CD14-positive monocyte (primary cell): Measurements from ENCODE around the gene ITGB2. TPM values are rescaled to one million over a fixed set of nuclear protein-coding genes. Genes with fewer than 3 reads are reported as not detected.

Experiments used
- DNase-seq, 3 donors: peaks; one replicate each; pipeline ENCODE4 v3.0.0-alpha.2; 2011 to 2022
- H2AFZ ChIP-seq: 2 replicates; pipeline ENCODE4 v1.6.0; 2012; ENCODE audit warnings: mild to moderate bottlenecking, low read depth, low read length, inconsistent platforms; ENCODE audit not compliant: insufficient read depth, poor library complexity, severe bottlenecking
- H3K27ac ChIP-seq, 2 donors: 1 replicate in 1 of 2; 2 replicates in 1 of 2; pipeline ENCODE4 v1.5.1; 2012 to 2013; ENCODE audit warnings: low read length in 2 of 2, control low read depth in 1 of 2, inconsistent platforms in 1 of 2, low read depth in 1 of 2, mild to moderate bottlenecking in 1 of 2
- H3K27me3 ChIP-seq, 2 donors: one replicate each; pipeline versions ENCODE4 v1.6.0 to v1.6.1; 2011 to 2013; ENCODE audit warnings: low read length in 2 of 2; ENCODE audit not compliant: control insufficient read depth in 2 of 2, insufficient read depth in 2 of 2
- H3K36me3 ChIP-seq, 2 donors: replicated peaks in 1 of 2; 1 replicate in 1 of 2; 2 replicates in 1 of 2; pipeline versions ENCODE4 v1.5.1 to v1.6.1; 2012 to 2013; ENCODE audit warnings: low read length in 2 of 2, control low read depth in 1 of 2, inconsistent platforms in 1 of 2, mild to moderate bottlenecking in 1 of 2; ENCODE audit not compliant: insufficient read depth in 2 of 2, control insufficient read depth in 1 of 2
- H3K4me1 ChIP-seq, 2 donors: 1 replicate in 1 of 2; 2 replicates in 1 of 2; pipeline versions ENCODE4 v1.5.1 to v1.6.1; 2012 to 2013; ENCODE audit warnings: low read length in 2 of 2, control low read depth in 1 of 2, inconsistent platforms in 1 of 2, mild to moderate bottlenecking in 1 of 2, moderate library complexity in 1 of 2; ENCODE audit not compliant: insufficient read depth in 2 of 2, control insufficient read depth in 1 of 2
- H3K4me2 ChIP-seq: replicated peaks from 2 replicates; pipeline ENCODE3; 2012; ENCODE audit warnings: low read length, moderate library complexity, mild to moderate bottlenecking; ENCODE audit not compliant: poor library complexity, severe bottlenecking; ENCODE audit errors: extremely low read depth
- H3K4me3 ChIP-seq, 3 experiments: fragments of 200-600 bp in 1 of 3; sonication (generic) in 1 of 3; replicated peaks in 1 of 3; 1 replicate in 2 of 3; 2 replicates in 1 of 3; pipeline ENCODE4 v1.5.1; 2011 to 2013; ENCODE audit warnings: low read length in 3 of 3, mild to moderate bottlenecking in 3 of 3, control low read depth in 2 of 3, low read depth in 2 of 3, inconsistent platforms in 1 of 3, moderate library complexity in 1 of 3
- H3K79me2 ChIP-seq: 2 replicates; pipeline ENCODE4 v1.6.0; 2012; ENCODE audit warnings: mild to moderate bottlenecking, control low read depth, inconsistent platforms, low read length, moderate library complexity; ENCODE audit not compliant: insufficient read depth
- H3K9ac ChIP-seq: 2 replicates; pipeline ENCODE4 v1.6.0; 2017; ENCODE audit warnings: low read length, mild to moderate bottlenecking; ENCODE audit not compliant: insufficient read depth, poor library complexity, severe bottlenecking
- H3K9me3 ChIP-seq, 2 donors: replicated peaks in 1 of 2; 1 replicate in 1 of 2; 2 replicates in 1 of 2; pipeline versions ENCODE4 v1.5.1 to v1.6.1; 2012 to 2013; ENCODE audit warnings: low read length in 2 of 2, control low read depth in 1 of 2; ENCODE audit not compliant: control insufficient read depth in 1 of 2, insufficient read depth in 1 of 2
- H4K20me1 ChIP-seq: 2 replicates; pipeline ENCODE4 v1.6.0; 2012; ENCODE audit warnings: mild to moderate bottlenecking, low read length, control low read depth, moderate library complexity; ENCODE audit not compliant: insufficient read depth
- H3K27ac Mint-ChIP-seq, 7 donors: one replicate each; pipeline ENCODE4 v1.8.0; 2020; ENCODE audit warnings: mild to moderate bottlenecking in 7 of 7, mixed read lengths in 7 of 7, moderate library complexity in 6 of 7, inconsistent platforms in 2 of 7
- H3K27me3 Mint-ChIP-seq, 3 donors: one replicate each; pipeline ENCODE4 v1.8.0; 2021 to 2022; ENCODE audit warnings: low read depth in 3 of 3, mild to moderate bottlenecking in 3 of 3, mixed read lengths in 3 of 3, moderate library complexity in 3 of 3, inconsistent platforms in 1 of 3
- H3K36me3 Mint-ChIP-seq, 2 donors: one replicate each; pipeline ENCODE4 v1.8.0; 2020; ENCODE audit warnings: mixed read lengths in 2 of 2, inconsistent platforms in 1 of 2, mild to moderate bottlenecking in 1 of 2
- H3K4me1 Mint-ChIP-seq: one replicate; pipeline ENCODE4 v1.8.0; 2020; ENCODE audit warnings: mild to moderate bottlenecking, mixed read lengths
- H3K4me3 Mint-ChIP-seq, 2 donors: one replicate each; pipeline ENCODE4 v1.8.0; 2020; ENCODE audit warnings: mild to moderate bottlenecking in 2 of 2, mixed read lengths in 2 of 2, moderate library complexity in 1 of 2
- H3K9me3 Mint-ChIP-seq, 7 donors: one replicate each; pipeline ENCODE4 v1.8.0; 2020 to 2022; ENCODE audit warnings: mixed read lengths in 7 of 7, mild to moderate bottlenecking in 6 of 7, moderate library complexity in 6 of 7, inconsistent platforms in 2 of 7
- CTCF ChIP-seq: fragments of 200-600 bp; IDR thresholded peaks from one replicate; pipeline ENCODE4 v1.8.0; 2022; ENCODE audit warnings: antibody characterized with exemption, mild to moderate bottlenecking
- WGBS: methylation state at CpG from one replicate; pipeline ENCODE4 v1.1.5; 2013; ENCODE audit warnings: missing lambda C conversion rate; ENCODE audit not compliant: insufficient coverage; 5-methylcytosine and 5-hydroxymethylcytosine counted together
- intact Hi-C, 2 donors: fragments of 100-400 bp; cut with micrococcal nuclease; formaldehyde crosslinking; loops; one replicate each; pipeline versions ENCODE4 v1.15.0 to v1.15.1; 2023
- polyA plus RNA-seq, 3 donors: library from polyadenylated mRNA; depleted of rRNA in 1 of 3; unstranded in 2 of 3; stranded (reverse) in 1 of 3; fragments of 300-500 nt in 2 of 3; fragments of >200 nt in 1 of 3; fragmentation: Illumina TruSeq in 2 of 3; gene quantifications; 1 replicate in 2 of 3; 2 replicates in 1 of 3; pipeline ENCODE4 v1.2.3, GENCODE V29; 2012 to 2021

ITGB2 gene
- polyA plus RNA-seq, 3 donors: 1,470 to 1,628 (median 1,602) TPM

- Histone ChIP-seq H3K9ac (no peak overlapping the region), H4K20me1 (no peaks in the 10 kb centered on the region), H3K4me2 (no peak overlapping the region), H3K36me3 (no peaks in the 10 kb centered on the region), H3K4me3 (no peak overlapping the region), H3K27me3 (no peaks in the 10 kb centered on the region), H3K27ac (no peak overlapping the region), H3K79me2 (no peaks in the 10 kb centered on the region), H2AFZ (no peak overlapping the region), H3K4me1 (no peaks in the 10 kb centered on the region), H3K9me3 (no peaks in the 10 kb centered on the region)
- Mint-ChIP-seq H3K36me3 (no peaks in the 10 kb centered on the region), H3K27me3 (peaks cover 5 to 7% (median 7%) of the 10 kb centered on the region in 3 donors), H3K4me3 (no peak overlapping the region), H3K9me3 (peaks cover 0 to 2% (median 0%) of the 10 kb centered on the region in 7 donors), H3K27ac (no peak overlapping the region), H3K4me1 (peaks cover 4% of the 10 kb centered on the region)
- DNase-seq: no peak
- intact Hi-C loops: no loop called here
- no peak for TF ChIP-seq CTCF
- WGBS: 82% methylated on average over 24 of the region's 30 CpGs
Measured at GRCh38 chr21:44838039-44838895, 82.4 kb downstream of the ITGB2 start.

GRCh38 chr21:44837537-44837936 is 83.2 kb downstream of the ITGB2 start:
- Mint-ChIP-seq H3K27me3 (peaks cover 2 to 7% (median 6%) of the 10 kb centered on the region in 3 donors), H3K36me3 (no peaks in the 10 kb centered on the region), H3K9me3 (peaks cover 0 to 2% (median 0%) of the 10 kb centered on the region in 7 donors), H3K27ac (no peak overlapping the region), H3K4me3 (no peak overlapping the region), H3K4me1 (peaks cover 11% of the 10 kb centered on the region)
- H3K9ac ChIP-seq: no peak overlapping the region
- TF ChIP-seq CTCF: no peak
- H3K27ac ChIP-seq: no peak overlapping the region
- H4K20me1 ChIP-seq: no peaks in the 10 kb centered on the region
- no peaks in the 10 kb centered on the region for H3K79me2 ChIP-seq
- H3K4me2 ChIP-seq: no peak overlapping the region
- WGBS: 98% methylated on average over 13 of the region's 13 CpGs
- no peak for DNase-seq
- H3K4me1 ChIP-seq: no peaks in the 10 kb centered on the region
- no peaks in the 10 kb centered on the region for H3K36me3 ChIP-seq
- H3K27me3 ChIP-seq: no peaks in the 10 kb centered on the region
- no peak overlapping the region for H2AFZ ChIP-seq
- H3K4me3 ChIP-seq: no peak overlapping the region
- intact Hi-C loops: no loop called here
- H3K9me3 ChIP-seq: no peaks in the 10 kb centered on the region
